PC-3 (cell line): ENCODE results near the gene LTBP1. TPM values are rescaled to one million over a fixed set of nuclear protein-coding genes. Genes with fewer than 3 reads are reported as not detected.

Experiments used
- ATAC-seq: fragments of 200-7000 bp; cut with Tn5 transposase; 2 replicates; pipeline ENCODE4 v1.9.1; 2020; ENCODE audit warnings: mild to moderate bottlenecking, moderate library complexity
- BruUV-seq: library from RNA; stranded (reverse); fragments of 400-500 nt; replicated peaks from 2 replicates; lab custom pipeline; 2021; lab: Mats Ljungman, UMichigan
- CTCF ChIA-PET: fragments of 300-600 bp; sonication (Branson Sonifier 250); formaldehyde crosslinking; loops from one replicate; lab custom pipeline; 2022; ENCODE audit warnings: antibody characterized with exemption; lab: Charles Lee
- POLR2A ChIA-PET: fragments of 300-600 bp; sonication (Branson Sonifier 250); formaldehyde crosslinking; loops from one replicate; lab custom pipeline; 2022; ENCODE audit warnings: antibody characterized with exemption; ENCODE audit not compliant: unreplicated experiment; lab: Charles Lee
- DNase-seq: peaks from one replicate; pipeline ENCODE4 v3.0.0-alpha.2; 2015
- H2AFZ ChIP-seq: fragments of 300-600 bp; sonication (generic); 2 replicates; pipeline ENCODE4 v1.6.0; 2016; ENCODE audit warnings: antibody characterized with exemption, low read length
- H3F3A ChIP-seq: fragments of 300-600 bp; sonication (generic); one replicate; pipeline ENCODE4 v1.6.0; 2017; ENCODE audit warnings: antibody characterized with exemption, low read length, control low read depth, mild to moderate bottlenecking; ENCODE audit not compliant: unreplicated experiment
- H3K27ac ChIP-seq: fragments of 300-600 bp; sonication (generic); 2 replicates; pipeline ENCODE4 v1.5.1; 2016; ENCODE audit warnings: mild to moderate bottlenecking, low read length
- H3K27me3 ChIP-seq: fragments of 300-600 bp; sonication (generic); 2 replicates; pipeline ENCODE4 v1.6.1; 2016; ENCODE audit warnings: low read length, mixed read lengths
- H3K36me3 ChIP-seq: fragments of 300-600 bp; sonication (generic); 2 replicates; pipeline ENCODE4 v1.6.1; 2016; ENCODE audit warnings: low read depth, mixed run types, low read length, mixed read lengths
- H3K4me1 ChIP-seq: fragments of 300-600 bp; sonication (generic); 2 replicates; pipeline ENCODE4 v1.5.1; 2016; ENCODE audit warnings: low read length; ENCODE audit not compliant: insufficient read depth
- H3K4me2 ChIP-seq: fragments of 300-600 bp; sonication (generic); 2 replicates; pipeline ENCODE4 v1.6.0; 2016; ENCODE audit warnings: low read length
- H3K4me3 ChIP-seq: fragments of 300-600 bp; sonication (generic); 2 replicates; pipeline ENCODE4 v1.5.1; 2016; ENCODE audit warnings: mild to moderate bottlenecking, low read length, mixed read lengths
- H3K79me2 ChIP-seq: fragments of 300-600 bp; sonication (generic); 2 replicates; pipeline ENCODE4 v1.6.1; 2017; ENCODE audit warnings: low read length, mixed read lengths
- H3K9ac ChIP-seq: fragments of 300-600 bp; sonication (generic); 2 replicates; pipeline ENCODE4 v1.6.0; 2016; ENCODE audit warnings: mild to moderate bottlenecking, low read length
- H3K9me2 ChIP-seq: fragments of 300-600 bp; sonication (generic); replicated peaks from 2 replicates; pipeline ENCODE4 v1.6.1; 2016; ENCODE audit warnings: mixed run types, low read length, mixed read lengths
- H3K9me3 ChIP-seq: fragments of 300-600 bp; sonication (generic); 2 replicates; pipeline ENCODE4 v1.6.1; 2016; ENCODE audit warnings: low read length, mixed read lengths
- H4K20me1 ChIP-seq: fragments of 300-600 bp; sonication (generic); 2 replicates; pipeline ENCODE4 v1.6.1; 2016; ENCODE audit warnings: low read length, mixed read lengths
- EZH2 ChIP-seq: fragments of 300-600 bp; sonication (generic); IDR thresholded peaks from one replicate; pipeline ENCODE4 v1.6.1; 2017; ENCODE audit warnings: antibody characterized with exemption, mild to moderate bottlenecking, low read length; ENCODE audit not compliant: unreplicated experiment
- EZH2phosphoT487 ChIP-seq: fragments of 300-600 bp; sonication (generic); IDR thresholded peaks from 2 replicates; pipeline ENCODE4 v1.6.1; 2018; ENCODE audit warnings: mild to moderate bottlenecking, antibody characterized with exemption, low read length, borderline replicate concordance
- intact Hi-C: fragments of 100-400 bp; cut with micrococcal nuclease; formaldehyde crosslinking; loops from 2 replicates; pipeline ENCODE4 v1.9.0; 2023
- total RNA-seq: library from RNA; depleted of rRNA; stranded (reverse); fragments of >200 nt; gene quantifications from 2 replicates; pipeline ENCODE4 v1.2.3, GENCODE V29; 2014
- TF ChIP-seq, protein P1 (sequence below): fragments of 300-600 bp; sonication (generic); conservative IDR thresholded peaks from 2 replicates; pipeline ENCODE4 v1.5.1; 2017; ENCODE audit warnings: antibody characterized with exemption, low read depth, mild to moderate bottlenecking, low read length

The LTBP1 gene
- total RNA-seq, 1 experiment from 2014 or later = 45.9 TPM

DNA sequence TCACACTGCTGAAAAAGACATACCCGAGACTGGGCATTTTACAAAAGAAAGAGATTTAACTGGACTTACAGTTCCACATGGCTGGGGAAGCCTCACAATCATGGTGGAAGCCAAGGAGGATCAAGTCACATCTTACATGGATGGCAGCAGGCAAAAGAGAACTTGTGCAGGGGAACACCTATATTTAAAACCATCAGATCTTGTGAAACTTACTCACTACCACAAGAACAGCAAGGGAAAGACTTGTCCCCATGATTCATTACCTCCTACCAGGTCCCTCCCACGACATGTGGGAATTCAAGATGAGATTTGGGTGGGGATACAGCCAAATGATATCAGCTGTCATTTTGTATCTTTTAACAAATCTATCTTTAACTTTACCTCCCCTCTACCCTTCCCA is 278.6 kb downstream of the LTBP1 start:
- peaks cover 24% of the 10 kb centered on the region for H3K4me1 ChIP-seq
- no peak overlapping the region for H3K4me3 ChIP-seq
- CTCF ChIA-PET = no interaction called here
- BruUV-seq = no TSS peak
- H3K9me2 ChIP-seq = no peaks in the 10 kb centered on the region
- TF ChIP-seq, protein P1, sequence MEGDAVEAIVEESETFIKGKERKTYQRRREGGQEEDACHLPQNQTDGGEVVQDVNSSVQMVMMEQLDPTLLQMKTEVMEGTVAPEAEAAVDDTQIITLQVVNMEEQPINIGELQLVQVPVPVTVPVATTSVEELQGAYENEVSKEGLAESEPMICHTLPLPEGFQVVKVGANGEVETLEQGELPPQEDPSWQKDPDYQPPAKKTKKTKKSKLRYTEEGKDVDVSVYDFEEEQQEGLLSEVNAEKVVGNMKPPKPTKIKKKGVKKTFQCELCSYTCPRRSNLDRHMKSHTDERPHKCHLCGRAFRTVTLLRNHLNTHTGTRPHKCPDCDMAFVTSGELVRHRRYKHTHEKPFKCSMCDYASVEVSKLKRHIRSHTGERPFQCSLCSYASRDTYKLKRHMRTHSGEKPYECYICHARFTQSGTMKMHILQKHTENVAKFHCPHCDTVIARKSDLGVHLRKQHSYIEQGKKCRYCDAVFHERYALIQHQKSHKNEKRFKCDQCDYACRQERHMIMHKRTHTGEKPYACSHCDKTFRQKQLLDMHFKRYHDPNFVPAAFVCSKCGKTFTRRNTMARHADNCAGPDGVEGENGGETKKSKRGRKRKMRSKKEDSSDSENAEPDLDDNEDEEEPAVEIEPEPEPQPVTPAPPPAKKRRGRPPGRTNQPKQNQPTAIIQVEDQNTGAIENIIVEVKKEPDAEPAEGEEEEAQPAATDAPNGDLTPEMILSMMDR = no peak
- TF ChIP-seq EZH2 = no peak
- no peak for TF ChIP-seq EZH2phosphoT487
- ATAC-seq = no peak
- no peaks in the 10 kb centered on the region for H4K20me1 ChIP-seq
- intact Hi-C loops = no loop called here
- H3K27ac ChIP-seq = no peak overlapping the region
- POLR2A ChIA-PET = no interaction called here
- DNase-seq = no peak
- no peaks in the 10 kb centered on the region for H3K9me3 ChIP-seq
- no peak overlapping the region for H3K9ac ChIP-seq
- no peaks in the 10 kb centered on the region for H3K36me3 ChIP-seq
- H3K79me2 ChIP-seq = no peaks in the 10 kb centered on the region
- no peaks in the 10 kb centered on the region for H3F3A ChIP-seq
- H3K4me2 ChIP-seq = no peak overlapping the region
- no peaks in the 10 kb centered on the region for H3K27me3 ChIP-seq
- H2AFZ ChIP-seq = no peak overlapping the region

DNA sequence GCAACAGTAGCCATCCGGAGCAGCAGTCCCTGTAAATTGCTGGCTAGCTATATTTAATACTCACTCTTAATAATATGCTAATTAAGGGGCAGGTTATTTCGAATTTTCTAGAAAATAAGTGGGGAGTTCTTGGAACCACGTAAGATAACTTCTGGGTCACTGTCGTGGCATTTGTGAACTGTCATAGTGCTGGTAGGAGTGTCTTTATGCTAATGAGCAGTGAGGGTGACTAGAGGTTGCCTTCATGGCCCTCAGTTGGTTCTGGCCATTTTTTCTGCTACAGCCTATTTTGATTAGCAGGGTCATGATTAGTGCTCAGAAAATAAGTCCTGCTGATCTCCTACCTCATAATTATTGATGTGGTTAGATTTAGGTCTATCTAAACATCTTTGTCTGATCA is 279.8 kb downstream of the LTBP1 start:
- no peaks in the 10 kb centered on the region for H3K9me3 ChIP-seq
- H3K79me2 ChIP-seq = no peaks in the 10 kb centered on the region
- peaks cover 33% of the 10 kb centered on the region for H3K4me1 ChIP-seq
- POLR2A ChIA-PET = no interaction called here
- no peak for TF ChIP-seq EZH2phosphoT487
- no peak for TF ChIP-seq EZH2
- TF ChIP-seq, protein P1 = no peak
- CTCF ChIA-PET = interaction anchor here (0.5 kb wide), 1 partner anchor 352 kb away, joined by 3 read pairs; no protein-coding TSS in a partner anchor
- no peak overlapping the region for H2AFZ ChIP-seq
- no peaks in the 10 kb centered on the region for H3K36me3 ChIP-seq
- H3K9ac ChIP-seq = no peak overlapping the region
- H3K27ac ChIP-seq = peak overlapping the region; percentile 93; the same call in 1 of the 2 replicates
- no peaks in the 10 kb centered on the region for H4K20me1 ChIP-seq
- H3K9me2 ChIP-seq = no peaks in the 10 kb centered on the region
- H3K27me3 ChIP-seq = no peaks in the 10 kb centered on the region
- DNase-seq = no peak
- no TSS peak for BruUV-seq
- H3K4me2 ChIP-seq = no peak overlapping the region
- H3F3A ChIP-seq = no peaks in the 10 kb centered on the region
- no peak overlapping the region for H3K4me3 ChIP-seq
- ATAC-seq = no peak
- intact Hi-C loops = no loop called here

DNA sequence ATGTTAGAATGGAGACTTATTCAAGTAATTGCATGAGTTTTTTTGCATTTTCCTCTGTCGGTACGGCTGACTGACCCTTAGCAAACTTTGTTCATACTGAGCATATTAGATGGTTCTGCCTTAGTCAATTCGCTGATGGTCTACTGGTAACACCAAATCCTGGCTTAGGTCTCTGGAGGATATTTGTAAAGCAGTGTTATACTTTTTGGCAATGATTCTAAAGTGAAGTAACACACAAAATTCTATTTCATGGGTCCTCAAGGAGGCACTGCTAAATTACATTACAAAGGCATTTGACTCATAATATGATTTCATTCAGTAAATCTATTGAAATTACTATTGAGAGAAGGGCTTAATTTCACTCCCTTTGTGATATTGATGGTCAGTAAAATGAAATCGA is 282.9 kb downstream of the LTBP1 start:
- POLR2A ChIA-PET = no interaction called here
- H3K4me1 ChIP-seq = peaks cover 38% of the 10 kb centered on the region

More for the DNA sequence above, 282.9 kb downstream of the LTBP1 start:
- no peaks in the 10 kb centered on the region for H3K9me2 ChIP-seq
- H3K4me3 ChIP-seq = no peak overlapping the region
- no peaks in the 10 kb centered on the region for H3K9me3 ChIP-seq
- BruUV-seq = no TSS peak
- CTCF ChIA-PET = no interaction called here
- DNase-seq (peak; percentile 33), ATAC-seq (peak; percentile 8; the same call in 1 of the 2 replicates)
- intact Hi-C loops = loop anchor here (1.0 to 2.0 kb wide), 4 partner anchors 41 to 195 kb away; no protein-coding TSS in a partner anchor
- H3K79me2 ChIP-seq = no peaks in the 10 kb centered on the region
- H3K36me3 ChIP-seq = no peaks in the 10 kb centered on the region
- H3K4me2 ChIP-seq = peak overlapping the region; percentile 68; the same call in 1 of the 2 replicates
- no peaks in the 10 kb centered on the region for H3K27me3 ChIP-seq
- H3K9ac ChIP-seq = peak overlapping the region; percentile 84
- peak overlapping the region; percentile 93 for H3K27ac ChIP-seq
- no peaks in the 10 kb centered on the region for H3F3A ChIP-seq
- H4K20me1 ChIP-seq = no peaks in the 10 kb centered on the region
- no peak for TF ChIP-seq EZH2phosphoT487
- TF ChIP-seq, protein P1 = peak; percentile 25; the same call in 1 of the 2 replicates
- H2AFZ ChIP-seq = no peak overlapping the region
